Measurements from ENCODE around the gene STRADA. TPM values are rescaled to one million over a fixed set of nuclear protein-coding genes. Genes with fewer than 3 reads are reported as not detected.
"Not testable (repeated sequence)": the region's sequence is repeated elsewhere in the genome, so short reads cannot be mapped to it uniquely, and the experiment has no call there.

STRADA gene
- total RNA-seq, 1 donor from 2014 or later: 25.9 TPM

GRCh38 chr17:63758428-63758827, 16.8 kb upstream of the STRADA start:
- DNase-seq (ENCODE audit: low read depth): no peak

GRCh38 chr17:63754046-63754445, 12.4 kb upstream of the STRADA start:
- no peak for DNase-seq (ENCODE audit: low read depth)

GRCh38 chr17:63753215-63753614, 11.6 kb upstream of the STRADA start:
- no peak for DNase-seq (ENCODE audit: low read depth)

- DNase-seq (ENCODE audit: low read depth): no peak
Measured at GRCh38 chr17:63752707-63753106, 11.1 kb upstream of the STRADA start.

- no peak for DNase-seq (ENCODE audit: low read depth)
Measured at GRCh38 chr17:63751806-63752205, 10.2 kb upstream of the STRADA start.

GRCh38 chr17:63741143-63741407, 524 bp downstream of the STRADA start:
- DNase-seq (ENCODE audit: low read depth): no peak

- peak; percentile 13 for DNase-seq (ENCODE audit: low read depth)
Measured at GRCh38 chr17:63740464-63741142, 996 bp downstream of the STRADA start.

GRCh38 chr17:63735691-63736090, 5.9 kb downstream of the STRADA start:
- DNase-seq (ENCODE audit: low read depth): no peak

- DNase-seq (ENCODE audit: low read depth): no peak
Measured at GRCh38 chr17:63722403-63722802, 19.2 kb downstream of the STRADA start.

- DNase-seq (ENCODE audit: low read depth): not testable (repeated sequence)
Measured at GRCh38 chr17:63720194-63720593, 21.4 kb downstream of the STRADA start.

GRCh38 chr17:63718988-63719387, 22.6 kb downstream of the STRADA start:
- no peak for DNase-seq (ENCODE audit: low read depth)

- no peak for DNase-seq (ENCODE audit: low read depth)
Measured at GRCh38 chr17:63716426-63716825, 25.2 kb downstream of the STRADA start.

- DNase-seq (ENCODE audit: low read depth): peak; percentile 9
Measured at GRCh38 chr17:63714550-63715277, 26.9 kb downstream of the STRADA start.

GRCh38 chr17:63709110-63709509, 32.5 kb downstream of the STRADA start:
- no peak for DNase-seq (ENCODE audit: low read depth)

- no peak for DNase-seq (ENCODE audit: low read depth)
Measured at GRCh38 chr17:63707151-63707550, 34.4 kb downstream of the STRADA start.

GRCh38 chr17:63706336-63707082, 35.1 kb downstream of the STRADA start:
- no peak for DNase-seq (ENCODE audit: low read depth)

- DNase-seq (ENCODE audit: low read depth): no peak
Measured at GRCh38 chr17:63705657-63706056, 35.9 kb downstream of the STRADA start.

GRCh38 chr17:63704836-63705235, 36.8 kb downstream of the STRADA start:
- DNase-seq (ENCODE audit: low read depth): no peak

GRCh38 chr17:63704259-63704576, 37.4 kb downstream of the STRADA start:
- DNase-seq (ENCODE audit: low read depth): no peak

GRCh38 chr17:63703556-63704258, 37.9 kb downstream of the STRADA start:
- DNase-seq (ENCODE audit: low read depth): no peak

- DNase-seq (ENCODE audit: low read depth): no peak
Measured at GRCh38 chr17:63703029-63703428, 38.6 kb downstream of the STRADA start.

- DNase-seq (ENCODE audit: low read depth): no peak
Measured at GRCh38 chr17:63702721-63703015, 38.9 kb downstream of the STRADA start.

All from renal cortical epithelial cell (primary cell).